T-cell (primary cell): ENCODE results near the gene SLC24A3. TPM values are rescaled to one million over a fixed set of nuclear protein-coding genes. Genes with fewer than 3 reads are reported as not detected.

Source experiments
- ATAC-seq, 4 experiments: fragments of 200-7000 bp in 3 of 4; fragments of 150-1000 bp in 1 of 4; cut with Tn5 transposase; replicated peaks in 1 of 4; 1 replicate in 3 of 4; 2 replicates in 1 of 4; pipeline ENCODE4 v1.10.0; 2021; ENCODE audit warnings: moderate library complexity in 3 of 4, mild to moderate bottlenecking in 2 of 4, moderate number of reproducible peaks in 1 of 4
- CTCF ChIA-PET, 2 donors: fragments of 300-600 bp; sonication (Branson Sonifier 250); formaldehyde crosslinking; loops; one replicate each; lab custom pipeline; 2022; ENCODE audit warnings: antibody characterized with exemption in 2 of 2; lab: Charles Lee
- POLR2A ChIA-PET, 2 donors: fragments of 300-600 bp; sonication (Branson Sonifier 250); formaldehyde crosslinking; loops; one replicate each; lab custom pipeline; 2022; ENCODE audit warnings: antibody characterized with exemption in 2 of 2; lab: Charles Lee
- DNase-seq, 35 experiments: peaks; one replicate each; pipeline versions ENCODE4 v3.0.0 to v3.0.0-alpha.2; 2013 to 2023
- H3K27ac ChIP-seq: one replicate; pipeline ENCODE4 v1.5.1; 2013; ENCODE audit warnings: low read length
- H3K27me3 ChIP-seq, 2 experiments: replicated peaks in 1 of 2; 1 replicate in 1 of 2; 2 replicates in 1 of 2; pipeline versions ENCODE4 v1.6.1 to v1.7.0; 2013; ENCODE audit warnings: low read length in 1 of 2, mixed read lengths in 1 of 2; ENCODE audit not compliant: control insufficient read depth in 2 of 2, insufficient read depth in 2 of 2; ENCODE audit errors: extremely low read depth in 1 of 2
- H3K36me3 ChIP-seq, 2 donors: 1 replicate in 1 of 2; 2 replicates in 1 of 2; pipeline versions ENCODE4 v1.6.1 to v1.7.0; 2013; ENCODE audit warnings: low read length in 1 of 2; ENCODE audit not compliant: control insufficient read depth in 2 of 2, insufficient read depth in 1 of 2; ENCODE audit errors: extremely low read depth in 1 of 2
- H3K4me1 ChIP-seq, 2 experiments: 1 replicate in 1 of 2; 2 replicates in 1 of 2; pipeline versions ENCODE4 v1.6.1 to v1.7.0; 2013; ENCODE audit warnings: low read length in 2 of 2, mixed read lengths in 1 of 2; ENCODE audit not compliant: insufficient read depth in 2 of 2, control insufficient read depth in 1 of 2; ENCODE audit errors: extremely low read depth in 1 of 2
- H3K4me3 ChIP-seq, 2 donors: 1 replicate in 1 of 2; 2 replicates in 1 of 2; pipeline versions ENCODE4 v1.5.1 to v1.7.0; 2013; ENCODE audit warnings: mild to moderate bottlenecking in 2 of 2, low read length in 1 of 2, moderate library complexity in 1 of 2; ENCODE audit not compliant: control insufficient read depth in 1 of 2; ENCODE audit errors: extremely low read depth in 1 of 2
- H3K9me3 ChIP-seq: 2 replicates; pipeline ENCODE4 v1.7.0; 2013
- H3K27ac Mint-ChIP-seq, 2 donors: one replicate each; pipeline ENCODE4 v1.8.0; 2020 to 2021; ENCODE audit warnings: mild to moderate bottlenecking in 2 of 2, mixed read lengths in 2 of 2
- H3K27me3 Mint-ChIP-seq, 2 donors: one replicate each; pipeline ENCODE4 v1.8.0; 2021 to 2022; ENCODE audit warnings: mixed read lengths in 2 of 2
- H3K36me3 Mint-ChIP-seq: one replicate; pipeline ENCODE4 v1.8.0; 2021; ENCODE audit warnings: mixed read lengths
- H3K4me1 Mint-ChIP-seq, 3 donors: one replicate each; pipeline ENCODE4 v1.8.0; 2020 to 2022; ENCODE audit warnings: mixed read lengths in 3 of 3, mild to moderate bottlenecking in 1 of 3
- H3K4me3 Mint-ChIP-seq, 3 donors: one replicate each; pipeline ENCODE4 v1.8.0; 2020 to 2022; ENCODE audit warnings: mild to moderate bottlenecking in 3 of 3, mixed read lengths in 3 of 3, moderate library complexity in 3 of 3
- H3K9me3 Mint-ChIP-seq, 3 donors: one replicate each; pipeline ENCODE4 v1.8.0; 2020 to 2022; ENCODE audit warnings: mixed read lengths in 3 of 3
- WGBS: methylation state at CpG from one replicate; pipeline ENCODE4 v1.1.5; 2013; ENCODE audit warnings: missing lambda C conversion rate; ENCODE audit not compliant: insufficient coverage; 5-methylcytosine and 5-hydroxymethylcytosine counted together
- total RNA-seq, 35 experiments: library from RNA in 6 of 35; stranded (reverse) in 6 of 35; fragments of 120-200 nt in 1 of 35; gene quantifications; one replicate each; pipeline versions ENCODE4 v1.2.1 to v1.2.4 and lab custom pipeline; 2013 to 2026

The SLC24A3 gene
- total RNA-seq, 5 donors from 2014 or later (not counting 1 experiment from before 2014, with no cell fraction given): 0.06 to 0.25 (median 0.12) TPM

DNA sequence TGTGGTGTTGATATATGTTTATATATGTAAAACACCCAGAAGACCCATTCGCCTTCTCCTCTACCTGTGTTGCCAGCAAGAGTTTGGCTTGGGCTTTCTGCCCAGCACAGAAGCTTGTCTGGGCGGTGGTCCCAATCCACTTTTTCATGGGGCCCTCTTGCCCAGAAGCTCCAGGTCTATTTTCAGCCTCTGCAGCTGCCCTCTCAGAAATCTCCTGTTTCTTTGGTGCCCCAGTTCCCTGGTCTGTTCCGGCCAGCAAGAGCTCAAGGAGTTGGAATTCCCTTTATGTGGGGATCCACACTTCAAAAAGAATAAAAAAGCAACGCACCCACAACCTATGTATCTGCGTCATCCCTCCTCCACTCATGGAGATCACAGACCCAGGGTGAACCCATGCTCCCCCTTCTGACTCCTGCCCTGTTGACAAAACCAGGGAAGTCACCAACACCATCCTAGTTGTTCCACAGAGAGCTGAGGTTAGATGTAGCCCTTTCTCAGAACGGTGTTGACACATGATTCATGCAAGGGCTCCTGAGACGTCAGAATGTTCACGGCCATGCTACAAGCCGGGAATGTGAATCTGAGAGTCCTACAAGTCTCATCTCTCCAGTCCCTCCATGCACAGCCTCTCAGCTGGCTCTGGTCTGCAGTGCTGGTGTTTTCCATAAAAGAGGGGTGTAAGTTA, 388.8 kb downstream of the SLC24A3 start:
- ChIA-PET POLR2A (no interaction called here), CTCF (no interaction called here)
- no peaks in the 10 kb centered on the region for H3K36me3 Mint-ChIP-seq
- no peaks in the 10 kb centered on the region for H3K27me3 Mint-ChIP-seq
- DNase-seq: no peak
- H3K9me3 ChIP-seq: no peaks in the 10 kb centered on the region
- peaks cover 0 to 3% of the 10 kb centered on the region in 2 experiments for H3K27me3 ChIP-seq
- 83% methylated on average over 5 of the region's 9 CpGs for WGBS
- H3K36me3 ChIP-seq: no peaks in the 10 kb centered on the region
- H3K4me1 Mint-ChIP-seq: no peaks in the 10 kb centered on the region
- ATAC-seq: no peak
- H3K4me3 Mint-ChIP-seq: no peak overlapping the region
- no peak overlapping the region for H3K27ac ChIP-seq
- H3K4me1 ChIP-seq: no peaks in the 10 kb centered on the region
- no peaks in the 10 kb centered on the region for H3K9me3 Mint-ChIP-seq
- H3K27ac Mint-ChIP-seq: no peak overlapping the region
- H3K4me3 ChIP-seq: no peak overlapping the region

DNA sequence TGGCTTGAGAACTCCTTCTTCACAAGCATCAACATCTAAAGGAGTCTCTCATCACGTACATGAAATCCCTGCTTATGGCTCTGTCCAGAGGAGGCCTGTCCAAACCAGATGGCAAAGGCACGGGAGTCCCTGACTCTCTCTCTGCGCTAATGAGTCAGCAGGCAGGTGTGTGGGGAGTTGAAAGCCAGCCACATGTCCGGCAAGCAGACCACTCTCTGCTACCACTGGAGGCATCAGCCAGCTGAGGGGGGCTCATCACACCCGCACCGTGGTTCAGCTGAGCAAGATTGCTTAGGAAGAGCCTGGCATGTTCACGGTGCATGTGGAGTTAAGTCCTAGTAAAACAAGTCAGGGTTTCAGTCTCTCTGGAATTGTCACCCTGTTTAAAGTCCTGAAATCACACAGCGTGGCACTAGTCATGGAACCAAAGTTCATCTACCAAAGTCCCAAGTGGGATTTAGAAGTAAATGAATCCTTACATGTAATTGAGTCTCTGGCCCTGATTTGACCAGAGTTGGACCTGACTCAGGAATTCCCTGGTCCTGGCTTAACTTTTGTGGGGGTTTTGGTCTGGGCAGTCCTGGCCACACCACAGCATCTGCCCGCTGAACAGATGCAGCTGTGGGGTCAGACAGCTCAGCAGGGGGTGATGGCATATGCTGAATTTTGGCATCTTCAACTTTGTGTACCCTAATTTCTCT, 390.4 kb downstream of the SLC24A3 start:
- ATAC-seq (no peak), DNase-seq (no peak)
- POLR2A ChIA-PET: interaction anchor here in 1 of 2 donors (0.5 kb wide), 1 partner anchor 620 kb away, joined by 9 read pairs; no protein-coding TSS in a partner anchor
- 74% methylated on average over 5 of the region's 9 CpGs for WGBS
- H3K36me3 ChIP-seq: no peaks in the 10 kb centered on the region
- Mint-ChIP-seq H3K9me3 (no peaks in the 10 kb centered on the region), H3K27ac (no peak overlapping the region), H3K36me3 (no peaks in the 10 kb centered on the region), H3K4me1 (no peaks in the 10 kb centered on the region), H3K4me3 (no peak overlapping the region), H3K27me3 (no peaks in the 10 kb centered on the region)
- H3K4me1 ChIP-seq: no peaks in the 10 kb centered on the region
- H3K9me3 ChIP-seq: no peaks in the 10 kb centered on the region
- CTCF ChIA-PET: no interaction called here
- H3K4me3 ChIP-seq: no peak overlapping the region
- H3K27ac ChIP-seq: no peak overlapping the region
- peaks cover 0 to 3% of the 10 kb centered on the region in 2 experiments for H3K27me3 ChIP-seq

DNA sequence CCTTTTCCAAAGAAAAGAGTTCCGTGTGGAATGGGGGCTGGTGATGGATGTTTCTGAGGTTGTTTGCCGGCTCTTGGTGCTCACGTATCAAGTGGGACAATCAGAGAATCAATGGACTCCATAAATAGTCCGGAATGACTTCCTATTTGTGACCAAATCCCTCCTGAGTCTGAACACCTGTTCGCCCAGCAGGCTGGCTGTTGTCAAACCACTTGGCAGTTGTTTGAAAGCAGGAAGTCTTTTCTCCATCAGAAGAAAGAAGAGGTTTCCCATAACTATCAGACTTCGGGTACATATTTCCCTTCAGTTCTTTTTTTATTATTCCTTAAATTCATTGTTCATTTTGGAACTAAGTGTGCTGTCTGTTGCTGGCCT, 390.9 kb downstream of the SLC24A3 start:
- ChIA-PET CTCF (no interaction called here), POLR2A (interaction anchor here in 1 of 2 donors (0.5 kb wide), 1 partner anchor 620 kb away, joined by 9 read pairs; no protein-coding TSS in a partner anchor)
- H3K36me3 ChIP-seq: no peaks in the 10 kb centered on the region
- no peaks in the 10 kb centered on the region for H3K9me3 Mint-ChIP-seq
- 41% methylated on average over 3 of the region's 6 CpGs for WGBS
- H3K4me1 ChIP-seq: no peaks in the 10 kb centered on the region
- no peak for DNase-seq
- H3K9me3 ChIP-seq: no peaks in the 10 kb centered on the region
- H3K27me3 ChIP-seq: peaks cover 0 to 3% of the 10 kb centered on the region in 2 experiments
- H3K4me3 ChIP-seq: no peak overlapping the region
- H3K27me3 Mint-ChIP-seq: no peaks in the 10 kb centered on the region
- H3K4me1 Mint-ChIP-seq: no peaks in the 10 kb centered on the region
- H3K27ac ChIP-seq: no peak overlapping the region
- no peak for ATAC-seq
- H3K4me3 Mint-ChIP-seq: no peak overlapping the region
- H3K27ac Mint-ChIP-seq: no peak overlapping the region
- no peaks in the 10 kb centered on the region for H3K36me3 Mint-ChIP-seq

DNA sequence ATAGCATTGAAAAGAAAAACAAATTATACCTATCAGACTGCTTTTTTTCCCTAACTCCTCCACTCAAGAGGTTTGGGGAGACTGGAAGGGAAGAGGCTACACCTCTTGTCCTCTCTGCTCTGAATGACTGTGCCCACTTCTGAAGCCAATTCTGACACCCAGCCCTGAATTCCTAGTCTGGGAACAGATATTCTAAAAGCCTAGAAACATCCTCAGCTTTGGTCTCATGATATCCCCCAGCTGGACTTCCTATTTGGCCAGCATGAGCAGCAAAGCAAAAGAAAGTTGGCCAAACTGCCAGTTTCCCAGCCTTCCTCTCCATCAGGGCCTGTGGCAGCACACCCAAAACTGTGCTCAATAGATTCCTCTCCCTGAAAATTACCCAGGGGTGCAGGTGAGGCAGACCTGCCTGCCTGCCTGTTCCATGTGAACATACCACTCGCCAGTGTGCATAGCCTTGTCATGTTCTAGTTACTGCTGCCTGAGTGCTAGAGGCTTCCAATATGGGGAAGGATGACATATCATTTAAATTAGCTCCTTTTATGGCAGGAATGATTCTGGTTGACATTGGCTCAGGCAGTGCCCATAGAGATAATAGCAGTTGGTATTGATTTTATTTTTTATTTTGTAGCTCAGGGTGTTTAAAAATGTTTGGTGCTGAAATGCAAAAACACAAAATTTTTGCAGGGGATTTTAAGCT, 393.5 kb downstream of the SLC24A3 start:
- ATAC-seq (no peak), DNase-seq (no peak)
- Histone ChIP-seq H3K4me3 (no peak overlapping the region), H3K9me3 (no peaks in the 10 kb centered on the region), H3K4me1 (no peaks in the 10 kb centered on the region), H3K36me3 (no peaks in the 10 kb centered on the region), H3K27me3 (peaks cover 0 to 6% of the 10 kb centered on the region in 2 experiments), H3K27ac (no peak overlapping the region)
- ChIA-PET POLR2A (no interaction called here), CTCF (interaction anchor here in 1 of 2 donors (0.9 kb wide), 1 partner anchor 19 kb away, joined by 4 read pairs; no protein-coding TSS in a partner anchor)
- Mint-ChIP-seq H3K27ac (no peak overlapping the region), H3K4me3 (no peak overlapping the region), H3K27me3 (peaks cover 0 to 6% of the 10 kb centered on the region in 2 donors), H3K36me3 (no peaks in the 10 kb centered on the region), H3K9me3 (no peaks in the 10 kb centered on the region), H3K4me1 (no peaks in the 10 kb centered on the region)
- WGBS: 83% methylated on average over 1 of the region's 1 CpG

DNA sequence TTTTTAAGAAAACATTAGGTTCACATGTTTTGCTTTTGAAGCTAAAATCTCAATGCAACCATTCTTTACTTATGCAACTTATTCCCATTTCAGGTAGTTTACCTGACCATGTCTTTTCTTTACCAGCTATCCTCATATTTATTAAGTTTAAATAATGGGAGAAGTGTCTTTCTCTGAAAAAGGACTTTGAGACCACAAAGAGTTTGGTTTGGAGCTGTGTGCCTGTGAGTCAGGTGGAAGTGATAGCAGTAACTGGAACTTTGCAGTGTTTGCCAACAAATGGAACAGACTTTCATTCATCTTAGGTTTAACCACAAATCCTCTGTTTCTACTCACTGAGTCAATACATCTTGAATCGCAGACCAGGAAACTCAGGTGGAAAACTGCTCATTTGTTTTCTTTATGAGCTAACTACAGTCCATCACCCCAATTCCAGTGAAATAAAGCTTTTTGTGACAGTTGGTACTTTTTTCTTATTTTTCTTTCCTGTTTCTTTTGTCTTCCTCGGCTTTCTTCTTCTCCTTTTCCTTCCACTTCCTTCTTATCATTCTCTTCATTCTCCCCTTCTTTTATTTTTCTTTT, 397.3 kb downstream of the SLC24A3 start:
- no peak overlapping the region for H3K27ac Mint-ChIP-seq
- DNase-seq (no peak), ATAC-seq (no peak)
- H3K27ac ChIP-seq: no peak overlapping the region
- H3K4me3 Mint-ChIP-seq: no peak overlapping the region
- no peaks in the 10 kb centered on the region for H3K36me3 ChIP-seq
- H3K9me3 Mint-ChIP-seq: no peaks in the 10 kb centered on the region
- no peaks in the 10 kb centered on the region for H3K4me1 Mint-ChIP-seq
- H3K9me3 ChIP-seq: no peaks in the 10 kb centered on the region
- no CpG with 5 or more reads among the region's 2 CpGs for WGBS
- ChIA-PET POLR2A (no interaction called here), CTCF (no interaction called here)
- H3K27me3 ChIP-seq: peaks cover 0 to 4% of the 10 kb centered on the region in 2 experiments
- no peaks in the 10 kb centered on the region for H3K36me3 Mint-ChIP-seq
- H3K4me3 ChIP-seq: no peak overlapping the region
- peaks cover 10 to 29% of the 10 kb centered on the region in 2 donors for H3K27me3 Mint-ChIP-seq
- no peaks in the 10 kb centered on the region for H3K4me1 ChIP-seq

DNA sequence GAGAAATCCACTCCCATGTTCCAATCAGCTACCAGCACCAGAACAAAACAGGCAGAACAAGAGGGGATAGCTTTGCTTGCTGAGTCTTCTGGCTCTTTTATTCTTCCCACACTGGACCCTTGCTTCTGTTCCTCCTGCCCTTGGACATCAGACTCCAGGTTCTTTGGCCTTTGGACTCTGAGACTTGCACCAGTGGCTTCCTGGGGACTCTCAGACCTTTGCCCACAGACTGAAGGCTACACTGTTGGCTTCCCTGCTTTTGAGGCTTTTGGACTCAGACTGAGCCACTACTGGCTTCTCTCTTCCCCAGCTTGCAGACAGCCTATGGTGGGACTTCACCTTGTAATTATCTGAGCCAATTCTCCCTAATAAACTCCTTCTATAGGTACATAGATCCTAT, 403.2 kb downstream of the SLC24A3 start:
- ChIA-PET POLR2A (no interaction called here), CTCF (no interaction called here)
- Histone ChIP-seq H3K36me3 (no peaks in the 10 kb centered on the region), H3K9me3 (no peaks in the 10 kb centered on the region), H3K27me3 (peaks cover 0 to 7% of the 10 kb centered on the region in 2 experiments), H3K4me3 (no peak overlapping the region), H3K4me1 (no peaks in the 10 kb centered on the region), H3K27ac (no peak overlapping the region)
- Mint-ChIP-seq H3K4me3 (no peak overlapping the region), H3K4me1 (no peaks in the 10 kb centered on the region), H3K27me3 (peaks cover 13 to 52% of the 10 kb centered on the region in 2 donors), H3K9me3 (no peaks in the 10 kb centered on the region), H3K27ac (no peak overlapping the region), H3K36me3 (no peaks in the 10 kb centered on the region)
- DNase-seq: no peak
- no peak for ATAC-seq
